ENCODE measurements around the gene TMCO4.

GRCh38 chr1:19735440-19736127, 64.1 kb downstream of the TMCO4 start:
- no peak for TF ChIP-seq EZH2 (IDR thresholded peaks at IDR 0.05; ENCODE audit: borderline replicate concordance, low read depth, low read length, poor library complexity, severe bottlenecking)
- no peak for TF ChIP-seq CTCF (conservative IDR thresholded peaks at IDR 0.05; ENCODE audit: low read depth, low read length)

Measured in A673 (cell line).